Ishikawa (cell line): ENCODE data around the gene CORO1C.

Source experiments
- FOXM1 ChIP-seq: IDR thresholded peaks from 2 replicates; pipeline ENCODE4 v1.6.1; 2012; ENCODE audit warnings: low read depth, borderline replicate concordance
- REST ChIP-seq: IDR thresholded peaks from 2 replicates; pipeline ENCODE4 v1.6.1; 2012; ENCODE audit warnings: low read depth, mild to moderate bottlenecking
- ZBTB7A ChIP-seq: IDR thresholded peaks from 2 replicates; pipeline ENCODE4 v1.6.1; 2012; ENCODE audit warnings: low read depth

GRCh38 chr12:108597559-108598471 lies 133.5 kb downstream of the CORO1C start, which contains the start of gene TMEM119:
- no peak for TF ChIP-seq ZBTB7A
- no peak for TF ChIP-seq REST
- TF ChIP-seq FOXM1: no peak
